ENCODE results near the gene DBNDD1. TPM values are rescaled to one million over a fixed set of nuclear protein-coding genes. Genes with fewer than 3 reads are reported as not detected.

The DBNDD1 gene
- total and polyA plus RNA-seq, 2 experiments from 2014 or later, result 63.3 to 90.8 TPM

- Mint-ChIP-seq H3K36me3 (ENCODE audit: low read depth) (peaks cover 8% of the 10 kb centered on the region; the same call in 2 of the 3 replicates), H3K4me3 (no peak overlapping the region), H3K9me3 (no peaks in the 10 kb centered on the region), H3K27me3 (ENCODE audit: insufficient read depth, low read depth, poor library complexity) (peaks cover 19% of the 10 kb centered on the region), H3K27ac (no peak overlapping the region), H3K4me1 (peaks cover 10% of the 10 kb centered on the region; the same call in 2 of the 3 replicates)
- TF ChIP-seq ZNF114 (CRISPR knock-in tag; IDR thresholded peaks at IDR 0.05), result no peak
- TF ChIP-seq STAT1 (IDR thresholded peaks at IDR 0.05; ENCODE audit: unreplicated experiment), result no peak
- Histone ChIP-seq H3K27ac (ENCODE audit: low read depth) (no peak overlapping the region), H3K4me3 (no peak overlapping the region), H3K9me2 (ENCODE audit: insufficient read depth) (no peaks in the 10 kb centered on the region), H2AFZ (no peak overlapping the region), H3K4me1 (ENCODE audit: insufficient read depth) (no peaks in the 10 kb centered on the region; the same call in 1 of the 2 replicates), H3K27me3 (ENCODE audit: insufficient read depth) (no peaks in the 10 kb centered on the region), H4K20me1 (replicated peaks; ENCODE audit: insufficient read depth) (no peaks in the 10 kb centered on the region), H3K79me2 (replicated peaks; ENCODE audit: insufficient read depth) (no peaks in the 10 kb centered on the region), H3F3A (replicated peaks; ENCODE audit: low read depth) (peaks cover 8% of the 10 kb centered on the region), H3K36me3 (ENCODE audit: insufficient read depth) (no peaks in the 10 kb centered on the region), H3K4me2 (no peak overlapping the region)
- DNase-seq (ENCODE audit: low spot score) (no peak), ATAC-seq (no peak)
Observed at GRCh38 chr16:90044111-90044551, 24.9 kb upstream of the DBNDD1 start.

- Histone ChIP-seq H2AFZ (no peak overlapping the region), H4K20me1 (replicated peaks; ENCODE audit: insufficient read depth) (no peaks in the 10 kb centered on the region), H3K4me3 (no peak overlapping the region), H3K4me2 (no peak overlapping the region), H3K27me3 (ENCODE audit: insufficient read depth) (no peaks in the 10 kb centered on the region), H3K36me3 (ENCODE audit: insufficient read depth) (no peaks in the 10 kb centered on the region), H3K4me1 (ENCODE audit: insufficient read depth) (no peaks in the 10 kb centered on the region; the same call in 1 of the 2 replicates), H3F3A (replicated peaks; ENCODE audit: low read depth) (peaks cover 5% of the 10 kb centered on the region), H3K27ac (ENCODE audit: low read depth) (no peak overlapping the region), H3K9me2 (ENCODE audit: insufficient read depth) (no peaks in the 10 kb centered on the region), H3K79me2 (replicated peaks; ENCODE audit: insufficient read depth) (no peaks in the 10 kb centered on the region)
- H3K4me1 Mint-ChIP-seq, result peaks cover 9% of the 10 kb centered on the region; the same call in 2 of the 3 replicates
- DNase-seq (ENCODE audit: low spot score) (no peak), ATAC-seq (no peak)
- peaks cover 14% of the 10 kb centered on the region for H3K36me3 Mint-ChIP-seq (ENCODE audit: low read depth)
- no peaks in the 10 kb centered on the region for H3K9me3 Mint-ChIP-seq
- no peak overlapping the region for H3K27ac Mint-ChIP-seq
- no peak overlapping the region for H3K4me3 Mint-ChIP-seq
- H3K27me3 Mint-ChIP-seq (ENCODE audit: insufficient read depth, low read depth, poor library complexity), result peaks cover 15% of the 10 kb centered on the region
- TF ChIP-seq CTCF (conservative IDR thresholded peaks at IDR 0.05; ENCODE audit: low read depth in 2 of 2), result no peak
- TF ChIP-seq REST (IDR thresholded peaks at IDR 0.05; ENCODE audit: unreplicated experiment), result no peak
- TF ChIP-seq ZNF331 (CRISPR knock-in tag; IDR thresholded peaks at IDR 0.05; ENCODE audit: low read depth), result no peak
- TF ChIP-seq POLR2AphosphoS5 (IDR thresholded peaks at IDR 0.05; ENCODE audit: low read depth), result no peak
- TF ChIP-seq EZH2 (IDR thresholded peaks at IDR 0.05; ENCODE audit: low read depth, unreplicated experiment), result no peak
- TF ChIP-seq ETS1 (IDR thresholded peaks at IDR 0.05), result no peak
- no peak for TF ChIP-seq JUNB (IDR thresholded peaks at IDR 0.05; ENCODE audit: unreplicated experiment)
- no peak for TF ChIP-seq ZNF114 (CRISPR knock-in tag; IDR thresholded peaks at IDR 0.05)
Observed at GRCh38 chr16:90043526-90043925, 24.3 kb upstream of the DBNDD1 start.
